Choroid plexus epithelial cell (primary cell): Measurements from ENCODE around the gene HSPA12A.

Experiments
- DNase-seq: peaks from one replicate; pipeline ENCODE4 v3.0.0-alpha.2; 2010; ENCODE audit warnings: low read depth
- H3K4me3 ChIP-seq: 2 replicates; pipeline ENCODE4 v1.5.1; 2011; ENCODE audit warnings: low read depth, mild to moderate bottlenecking, control low read depth, low read length, moderate library complexity
- CTCF ChIP-seq: conservative IDR thresholded peaks from 2 replicates; pipeline ENCODE4 v1.5.1; 2011; ENCODE audit warnings: low read depth, mild to moderate bottlenecking, control low read depth, inconsistent platforms, low read length, moderate library complexity

Gene HSPA12A

GRCh38 chr10:116742367-116743265, at the start of gene HSPA12A:
Gene HSPA12A, minus strand, starts transcription at chr10:116742566. Its CDS starts 97 bp downstream, at chr10:116742469.
- DNase-seq, result peak; percentile 88
- peak within 1 kb of the TSS; percentile 62 for H3K4me3 ChIP-seq
- no peak for TF ChIP-seq CTCF

GRCh38 chr10:116791241-116791640, 48.9 kb upstream of the HSPA12A start:
- H3K4me3 ChIP-seq, result no peak overlapping the region
- no peak for TF ChIP-seq CTCF
- DNase-seq, result no peak

- DNase-seq, result peak; percentile 79
- H3K4me3 ChIP-seq, result peak overlapping the region; percentile 42
- TF ChIP-seq CTCF, result peak; percentile 97
These were observed 45.7 kb upstream of the HSPA12A start for GRCh38 chr10:116787893-116788665.

- no peak for DNase-seq
- no peak for TF ChIP-seq CTCF
- no peak overlapping the region for H3K4me3 ChIP-seq
These were observed 44.8 kb upstream of the HSPA12A start for GRCh38 chr10:116787053-116787659.

- DNase-seq, result no peak
- no peak overlapping the region for H3K4me3 ChIP-seq
- no peak for TF ChIP-seq CTCF
These were observed 43.5 kb upstream of the HSPA12A start for GRCh38 chr10:116785867-116786266.

GRCh38 chr10:116785282-116785681, 42.9 kb upstream of the HSPA12A start:
- DNase-seq, result no peak
- no peak overlapping the region for H3K4me3 ChIP-seq
- no peak for TF ChIP-seq CTCF
